K562 (cell line): Measurements from ENCODE around the gene CARD9.

Experiments
- CTCF ChIP-seq, 3 experiments: IDR thresholded peaks in 2 of 3; conservative IDR thresholded peaks in 1 of 3; 2 replicates each; pipeline ENCODE4 v1.5.1; 2011 to 2012; ENCODE audit warnings: low read length in 3 of 3, mild to moderate bottlenecking in 3 of 3, control low read depth in 2 of 3, improper control_type of control experiment in 1 of 3, inconsistent platforms in 1 of 3, low read depth in 1 of 3, mixed read lengths in 1 of 3, moderate library complexity in 1 of 3; ENCODE audit not compliant: insufficient read depth in 2 of 3
- FOXA1 ChIP-seq: fragments of 450-650 bp; IDR thresholded peaks from 2 replicates; pipeline ENCODE4 v1.6.1; 2016; ENCODE audit warnings: mild to moderate bottlenecking, borderline replicate concordance
- HMGXB4 ChIP-seq: sonication (generic); formaldehyde crosslinking; IDR thresholded peaks from 2 replicates; pipeline ENCODE4 v1.8.1; 2023; ENCODE audit warnings: mild to moderate bottlenecking, missing genetic modification reagents
- KLF16 ChIP-seq: IDR thresholded peaks from 2 replicates; pipeline ENCODE4 v1.6.1; 2016; ENCODE audit warnings: antibody characterized with exemption
- POLR2AphosphoS5 ChIP-seq: IDR thresholded peaks from 2 replicates; pipeline ENCODE4 v1.6.1; 2011; ENCODE audit warnings: mild to moderate bottlenecking, low read depth, low read length, moderate library complexity; ENCODE audit not compliant: control insufficient read depth, insufficient read depth
- TEAD4 ChIP-seq, 2 experiments: sonication (generic) in 1 of 2; formaldehyde crosslinking in 1 of 2; IDR thresholded peaks; 2 replicates each; pipeline versions ENCODE4 v1.6.1 to v1.8.0; 2012 to 2022; ENCODE audit warnings: borderline replicate concordance in 1 of 2, inconsistent platforms in 1 of 2, low read length in 1 of 2, mild to moderate bottlenecking in 1 of 2, missing genetic modification reagents in 1 of 2
- ZNF778 ChIP-seq: fragments of 450-650 bp; formaldehyde crosslinking; IDR thresholded peaks from 2 replicates; pipeline ENCODE4 v1.4.0; 2020; ENCODE audit warnings: mild to moderate bottlenecking, moderate library complexity

- TF ChIP-seq KLF16 (no peak), CTCF (IDR thresholded peaks at IDR 0.05 in 2 of 3, conservative IDR thresholded peaks at IDR 0.05 in 1 of 3; ENCODE audit: insufficient read depth in 2 of 3, low read depth in 1 of 3, low read length in 3 of 3) (no peak), POLR2AphosphoS5 (no peak), TEAD4 (IDR thresholded peaks at IDR 0.05; ENCODE audit: low read length) (no peak), TEAD4 (CRISPR knock-in tag; IDR thresholded peaks at IDR 0.05; ENCODE audit: borderline replicate concordance) (no peak), FOXA1 (no peak), ZNF778 (CRISPR knock-in tag) (no peak), HMGXB4 (CRISPR knock-in tag) (no peak)
Measured at GRCh38 chr9:136328011-136328621, 45.4 kb downstream of the CARD9 start.
